Stimulated activated CD8-positive, alpha-beta memory T cell treated with anti-CD3 and anti-CD28 coated beads, Interleukin-12 subunit alpha, Interleukin-12 subunit beta, amount 100 ng/mL, for 24 hours (primary cell): ENCODE measurements around the gene DYDC1.
"Not testable (repeated sequence)": the region's sequence is repeated elsewhere in the genome, so short reads cannot be mapped to it uniquely, and the experiment has no call there.

ENCODE experiments used
- DNase-seq: peaks from one replicate; pipeline ENCODE4 v3.0.0-alpha.2; 2020; ENCODE audit errors: extremely low read depth

The DYDC1 gene

GRCh38 chr10:80356563-80356988, at the start of gene DYDC1, which contains the start of gene DYDC2:
DYDC1 (minus strand) TSS chr10:80356755; CDS start chr10:80352601, 4,154 bp downstream.
DYDC2 (plus strand) TSS chr10:80356781; CDS start chr10:80362444, 5,663 bp downstream.
- no peak for DNase-seq

GRCh38 chr10:80406204-80406603, 49.6 kb upstream of the DYDC1 start:
- no peak for DNase-seq

GRCh38 chr10:80405626-80406025, 49.1 kb upstream of the DYDC1 start:
- no peak for DNase-seq

- no peak for DNase-seq
Observed at GRCh38 chr10:80405035-80405434, 48.5 kb upstream of the DYDC1 start.

GRCh38 chr10:80400136-80400804, 43.7 kb upstream of the DYDC1 start:
- no peak for DNase-seq

GRCh38 chr10:80397014-80397413, 40.5 kb upstream of the DYDC1 start:
- no peak for DNase-seq

- no peak for DNase-seq
Observed at GRCh38 chr10:80394358-80394916, 37.9 kb upstream of the DYDC1 start.

GRCh38 chr10:80392250-80392649, 35.7 kb upstream of the DYDC1 start:
- no peak for DNase-seq

- no peak for DNase-seq
Observed at GRCh38 chr10:80390740-80391139, 34.2 kb upstream of the DYDC1 start.

- no peak for DNase-seq
Observed at GRCh38 chr10:80382989-80383388, 26.4 kb upstream of the DYDC1 start.

- DNase-seq, result no peak
Observed at GRCh38 chr10:80380185-80380584, 23.6 kb upstream of the DYDC1 start.

GRCh38 chr10:80379701-80380100, 23.1 kb upstream of the DYDC1 start:
- DNase-seq, result no peak

- no peak for DNase-seq
Observed at GRCh38 chr10:80373502-80373901, 16.9 kb upstream of the DYDC1 start.

GRCh38 chr10:80372675-80373074, 16.1 kb upstream of the DYDC1 start:
- DNase-seq, result no peak

- DNase-seq, result no peak
Observed at GRCh38 chr10:80371467-80371866, 14.9 kb upstream of the DYDC1 start.

GRCh38 chr10:80365510-80365909, 9.0 kb upstream of the DYDC1 start:
- no peak for DNase-seq

GRCh38 chr10:80359644-80360043, 3.1 kb upstream of the DYDC1 start:
- DNase-seq, result no peak

GRCh38 chr10:80358925-80359324, 2.4 kb upstream of the DYDC1 start:
- not testable (repeated sequence) for DNase-seq

GRCh38 chr10:80357851-80358125, 1.2 kb upstream of the DYDC1 start:
- DNase-seq, result no peak

- DNase-seq, result no peak
Observed at GRCh38 chr10:80356989-80357850, 665 bp upstream of the DYDC1 start.

- no peak for DNase-seq
Observed at GRCh38 chr10:80351220-80351619, 5.3 kb downstream of the DYDC1 start.

GRCh38 chr10:80350251-80350650, 6.3 kb downstream of the DYDC1 start:
- no peak for DNase-seq

- DNase-seq, result no peak
Observed at GRCh38 chr10:80344912-80345311, 11.6 kb downstream of the DYDC1 start.
